H9 (cell line): ENCODE measurements around the gene R3HDML. TPM values are rescaled to one million over a fixed set of nuclear protein-coding genes. Genes with fewer than 3 reads are reported as not detected.

ENCODE experiments used
- DNase-seq: peaks from one replicate; pipeline ENCODE4 v3.0.0-alpha.2; 2017
- H2AFZ ChIP-seq: one replicate; pipeline ENCODE4 v1.6.1; 2013; ENCODE audit warnings: mild to moderate bottlenecking, low read length, control low read depth, moderate library complexity
- H2AK5ac ChIP-seq: 2 replicates; pipeline ENCODE4 v1.6.1; 2013; ENCODE audit warnings: low read length, control low read depth, mixed read lengths; ENCODE audit not compliant: insufficient read length
- H2BK120ac ChIP-seq: one replicate; pipeline ENCODE4 v1.6.1; 2013; ENCODE audit warnings: low read depth, mild to moderate bottlenecking, low read length, control low read depth, inconsistent platforms; ENCODE audit not compliant: poor library complexity, severe bottlenecking
- H2BK12ac ChIP-seq: 2 replicates; pipeline ENCODE4 v1.6.1; 2013; ENCODE audit warnings: low read length, control low read depth, mixed read lengths, low read depth; ENCODE audit not compliant: insufficient read length
- H2BK15ac ChIP-seq: 2 replicates; pipeline ENCODE4 v1.6.1; 2013; ENCODE audit warnings: low read depth, low read length, control low read depth
- H2BK20ac ChIP-seq: one replicate; pipeline ENCODE4 v1.6.1; 2013; ENCODE audit warnings: low read depth, mild to moderate bottlenecking, low read length, control low read depth, inconsistent platforms; ENCODE audit not compliant: poor library complexity, severe bottlenecking
- H2BK5ac ChIP-seq: 2 replicates; pipeline ENCODE4 v1.6.1; 2013; ENCODE audit warnings: low read length, control low read depth, mixed read lengths; ENCODE audit not compliant: insufficient read length
- H3K14ac ChIP-seq: 2 replicates; pipeline ENCODE4 v1.6.1; 2013; ENCODE audit warnings: low read length, control low read depth; ENCODE audit not compliant: insufficient read depth
- H3K18ac ChIP-seq: 2 replicates; pipeline ENCODE4 v1.6.1; 2013; ENCODE audit warnings: low read depth, mild to moderate bottlenecking, mixed read lengths, low read length, control low read depth; ENCODE audit not compliant: insufficient read length
- H3K23ac ChIP-seq: 2 replicates; pipeline ENCODE4 v1.6.1; 2013; ENCODE audit warnings: low read length, control low read depth, mixed read lengths, low read depth; ENCODE audit not compliant: insufficient read length
- H3K23me2 ChIP-seq: 2 replicates; pipeline ENCODE4 v1.6.1; 2013; ENCODE audit warnings: low read depth, mild to moderate bottlenecking, mixed read lengths, low read length, control low read depth; ENCODE audit not compliant: insufficient read length, poor library complexity, severe bottlenecking
- H3K27ac ChIP-seq: 2 replicates; pipeline ENCODE4 v1.5.1; 2013; ENCODE audit warnings: low read length, control low read depth, mixed read lengths, low read depth; ENCODE audit not compliant: insufficient read length
- H3K27me3 ChIP-seq: 2 replicates; pipeline ENCODE4 v1.6.1; 2013; ENCODE audit warnings: low read length, control low read depth, inconsistent platforms; ENCODE audit not compliant: insufficient read depth
- H3K4ac ChIP-seq: 2 replicates; pipeline ENCODE4 v1.6.1; 2013; ENCODE audit warnings: low read depth, mild to moderate bottlenecking, control low read depth, inconsistent platforms, low read length, moderate library complexity
- H3K4me1 ChIP-seq: 2 replicates; pipeline ENCODE4 v1.6.1; 2013; ENCODE audit warnings: low read length, control low read depth, inconsistent platforms; ENCODE audit not compliant: insufficient read depth
- H3K4me2 ChIP-seq: 2 replicates; pipeline ENCODE4 v1.6.1; 2013; ENCODE audit warnings: low read length, control low read depth, mixed read lengths; ENCODE audit not compliant: insufficient read length, insufficient read depth
- H3K56ac ChIP-seq: 2 replicates; pipeline ENCODE4 v1.6.1; 2013; ENCODE audit warnings: low read depth, mild to moderate bottlenecking, mixed read lengths, low read length, control low read depth; ENCODE audit not compliant: insufficient read length
- H3K79me1 ChIP-seq: 2 replicates; pipeline ENCODE4 v1.6.1; 2013; ENCODE audit warnings: low read depth, mild to moderate bottlenecking, moderate library complexity, low read length, control low read depth, inconsistent platforms; ENCODE audit not compliant: insufficient read depth, poor library complexity, severe bottlenecking
- H3K79me2 ChIP-seq: 2 replicates; pipeline ENCODE4 v1.6.1; 2013; ENCODE audit warnings: low read length, control low read depth, inconsistent platforms; ENCODE audit not compliant: insufficient read depth
- H3K9ac ChIP-seq: 2 replicates; pipeline ENCODE4 v1.6.1; 2013; ENCODE audit warnings: low read length, control low read depth, mixed read lengths; ENCODE audit not compliant: insufficient read length; ENCODE audit errors: extremely low read depth
- H3K9me3 ChIP-seq: one replicate; pipeline ENCODE4 v1.6.1; 2013; ENCODE audit warnings: low read depth, low read length, inconsistent platforms; ENCODE audit not compliant: control insufficient read depth
- H3T11ph ChIP-seq: one replicate; pipeline ENCODE4 v1.6.1; 2013; ENCODE audit warnings: mild to moderate bottlenecking, low read length, control low read depth, inconsistent platforms
- H4K20me1 ChIP-seq: one replicate; pipeline ENCODE4 v1.6.1; 2013; ENCODE audit not compliant: control insufficient read depth, insufficient read length, insufficient read depth
- H4K5ac ChIP-seq: 2 replicates; pipeline ENCODE4 v1.6.1; 2013; ENCODE audit warnings: low read depth, mild to moderate bottlenecking, mixed read lengths, low read length, control low read depth; ENCODE audit not compliant: insufficient read length
- H4K8ac ChIP-seq: replicated peaks from 2 replicates; pipeline ENCODE4 v1.6.1; 2013; ENCODE audit warnings: low read length, control low read depth, mixed read lengths, low read depth; ENCODE audit not compliant: insufficient read length
- H4K91ac ChIP-seq: 2 replicates; pipeline ENCODE4 v1.6.1; 2013; ENCODE audit warnings: low read depth, mild to moderate bottlenecking, moderate library complexity, mixed read lengths, low read length, control low read depth; ENCODE audit not compliant: insufficient read length
- H3K27ac Mint-ChIP-seq, 3 experiments: 2 replicates in 2 of 3; 3 replicates in 1 of 3; pipeline ENCODE4 v1.8.0; 2020 to 2021; ENCODE audit warnings: mixed read lengths in 3 of 3, mild to moderate bottlenecking in 1 of 3, moderate library complexity in 1 of 3
- H3K27me3 Mint-ChIP-seq: 2 replicates; pipeline ENCODE4 v1.8.0; 2021; ENCODE audit warnings: low read depth, mild to moderate bottlenecking, moderate library complexity, mixed read lengths
- H3K36me3 Mint-ChIP-seq, 3 experiments: 2 replicates in 2 of 3; 3 replicates in 1 of 3; pipeline ENCODE4 v1.8.0; 2020 to 2021; ENCODE audit warnings: low read depth in 3 of 3, mixed read lengths in 3 of 3; ENCODE audit not compliant: insufficient read depth in 1 of 3
- H3K4me1 Mint-ChIP-seq, 2 experiments: 2 replicates each; pipeline ENCODE4 v1.8.0; 2020; ENCODE audit warnings: mixed read lengths in 2 of 2
- H3K4me3 Mint-ChIP-seq, 2 experiments: 2 replicates in 1 of 2; 3 replicates in 1 of 2; pipeline ENCODE4 v1.8.0; 2020 to 2021; ENCODE audit warnings: mild to moderate bottlenecking in 2 of 2, mixed read lengths in 2 of 2, moderate library complexity in 1 of 2
- H3K9me3 Mint-ChIP-seq, 2 experiments: 2 replicates in 1 of 2; 3 replicates in 1 of 2; pipeline ENCODE4 v1.8.0; 2020; ENCODE audit warnings: mild to moderate bottlenecking in 2 of 2, mixed read lengths in 2 of 2, moderate library complexity in 1 of 2
- CTCF ChIP-seq: fragments of 200-600 bp; sonication (generic); conservative IDR thresholded peaks from 3 replicates; pipeline ENCODE4 v1.8.0; 2021; ENCODE audit warnings: antibody characterized with exemption, mild to moderate bottlenecking
- WGBS: extraction: QIAGEN DNeasy Blood & Tissue Kit; methylation state at CpG from one replicate; pipeline ENCODE4 v1.1.7; 2013; ENCODE audit warnings: missing lambda C conversion rate, low lambda C conversion rate, mixed read lengths; ENCODE audit not compliant: insufficient read length; ENCODE audit errors: extremely low coverage; 5-methylcytosine and 5-hydroxymethylcytosine counted together
- total RNA-seq: library from RNA; stranded (reverse); gene quantifications from 2 replicates; pipeline ENCODE4 v1.2.1, GENCODE V29; 2021

The R3HDML gene
- total RNA-seq, 1 experiment from 2014 or later, result not detected

GRCh38 chr20:44331201-44331600 is 5.6 kb upstream of the R3HDML start:
- no peak overlapping the region for H3K18ac ChIP-seq
- Mint-ChIP-seq H3K9me3 (no peaks in the 10 kb centered on the region), H3K36me3 (no peaks in the 10 kb centered on the region), H3K4me1 (peaks cover 12 to 18% of the 10 kb centered on the region in 2 experiments), H3K27me3 (peaks cover 2% of the 10 kb centered on the region), H3K4me3 (no peak overlapping the region; a peak in 1 of 5 replicates), H3K27ac (no peak overlapping the region)
- no peak overlapping the region for H2BK20ac ChIP-seq
- H3K27me3 ChIP-seq, result no peaks in the 10 kb centered on the region
- no peak overlapping the region for H3K14ac ChIP-seq
- no peak overlapping the region for H2BK120ac ChIP-seq
- H3K9ac ChIP-seq, result no peak overlapping the region
- no peak for TF ChIP-seq CTCF
- H3K79me2 ChIP-seq, result no peaks in the 10 kb centered on the region
- H3T11ph ChIP-seq, result no peak overlapping the region
- H3K4ac ChIP-seq, result no peak overlapping the region
- H3K9me3 ChIP-seq, result no peaks in the 10 kb centered on the region
- H3K4me2 ChIP-seq, result no peak overlapping the region
- no peak overlapping the region for H2AFZ ChIP-seq
- H3K23ac ChIP-seq, result no peak overlapping the region
- no peaks in the 10 kb centered on the region for H3K23me2 ChIP-seq
- H4K5ac ChIP-seq, result no peak overlapping the region
- DNase-seq, result no peak
- no peaks in the 10 kb centered on the region for H3K4me1 ChIP-seq
- no peak overlapping the region for H4K91ac ChIP-seq
- no peak overlapping the region for H3K56ac ChIP-seq
- no peak overlapping the region for H2BK15ac ChIP-seq
- no peak overlapping the region for H2BK5ac ChIP-seq
- H2AK5ac ChIP-seq, result no peak overlapping the region
- no peaks in the 10 kb centered on the region for H4K20me1 ChIP-seq
- H4K8ac ChIP-seq, result no peak overlapping the region
- no CpG with 5 or more reads among the region's 2 CpGs for WGBS
- H2BK12ac ChIP-seq, result no peak overlapping the region
- H3K79me1 ChIP-seq, result no peaks in the 10 kb centered on the region
- no peak overlapping the region for H3K27ac ChIP-seq
